Smooth muscle cell (in vitro differentiated cells): ENCODE results near the gene SBF1. TPM values are rescaled to one million over a fixed set of nuclear protein-coding genes. Genes with fewer than 3 reads are reported as not detected.

Experiments
- DNase-seq: peaks from one replicate; lab custom pipeline; 2025; ENCODE audit not compliant: unreplicated experiment; lab: John Stamatoyannopoulos, UW
- H2AFZ ChIP-seq: fragments of 200-600 bp; sonication (generic); 2 replicates; pipeline ENCODE4 v1.6.0; 2016; ENCODE audit warnings: antibody characterized with exemption, low read depth, mild to moderate bottlenecking
- H3F3A ChIP-seq: fragments of 200-600 bp; sonication (generic); 2 replicates; pipeline ENCODE4 v1.6.0; 2017; ENCODE audit warnings: antibody characterized with exemption, low read depth
- H3K27ac ChIP-seq: fragments of 200-600 bp; sonication (generic); 2 replicates; pipeline ENCODE4 v1.5.1; 2016; ENCODE audit warnings: low read depth, mild to moderate bottlenecking
- H3K27me3 ChIP-seq: fragments of 200-600 bp; sonication (generic); 2 replicates; pipeline ENCODE4 v1.6.1; 2016; ENCODE audit warnings: low read depth, mild to moderate bottlenecking
- H3K36me3 ChIP-seq: fragments of 200-600 bp; sonication (generic); 2 replicates; pipeline ENCODE4 v1.5.1; 2016; ENCODE audit warnings: low read depth
- H3K4me1 ChIP-seq: fragments of 200-600 bp; sonication (generic); 2 replicates; pipeline ENCODE4 v1.5.1; 2016; ENCODE audit warnings: low read depth
- H3K4me2 ChIP-seq: fragments of 200-600 bp; sonication (generic); 2 replicates; pipeline ENCODE4 v1.6.0; 2016; ENCODE audit warnings: mild to moderate bottlenecking
- H3K4me3 ChIP-seq: fragments of 200-600 bp; sonication (generic); 2 replicates; pipeline ENCODE4 v1.5.1; 2016; ENCODE audit warnings: mild to moderate bottlenecking
- H3K79me2 ChIP-seq: fragments of 200-600 bp; sonication (generic); 2 replicates; pipeline ENCODE4 v1.6.0; 2016; ENCODE audit warnings: low read depth, mild to moderate bottlenecking
- H3K9ac ChIP-seq: fragments of 200-600 bp; sonication (generic); 2 replicates; pipeline ENCODE4 v1.6.0; 2016; ENCODE audit warnings: low read depth
- H3K9me3 ChIP-seq: fragments of 200-600 bp; sonication (generic); replicated peaks from 2 replicates; pipeline ENCODE4 v1.5.1; 2016; ENCODE audit warnings: low read depth
- H4K20me1 ChIP-seq: fragments of 200-600 bp; sonication (generic); 2 replicates; pipeline ENCODE4 v1.6.0; 2016; ENCODE audit warnings: low read depth
- CTCF ChIP-seq: fragments of 200-600 bp; sonication (generic); IDR thresholded peaks from 2 replicates; pipeline ENCODE4 v1.5.1; 2017; ENCODE audit warnings: borderline replicate concordance, mild to moderate bottlenecking, antibody characterized with exemption; ENCODE audit not compliant: insufficient read depth, poor library complexity, severe bottlenecking
- whole genome bisulfite sequencing: methylation state at CpG from one replicate; pipeline ENCODE4 v1.1.7; 2016; ENCODE audit warnings: low lambda C conversion rate; 5-methylcytosine and 5-hydroxymethylcytosine counted together
- polyA plus RNA-seq: library from polyadenylated mRNA; unstranded; fragments of >200 nt; fragmentation: Nextera tagmentation; extraction: Ambion mirVana; gene quantifications from 2 replicates; pipeline ENCODE4 v1.2.1, GENCODE V29; 2016
- total RNA-seq: library from RNA; depleted of rRNA; stranded (reverse); fragments of >200 nt; gene quantifications from 2 replicates; pipeline ENCODE4 v1.2.3, GENCODE V29; 2014

The SBF1 gene
- total and polyA plus RNA-seq, 2 experiments from 2014 or later: 37.3 to 53.6 TPM

DNA sequence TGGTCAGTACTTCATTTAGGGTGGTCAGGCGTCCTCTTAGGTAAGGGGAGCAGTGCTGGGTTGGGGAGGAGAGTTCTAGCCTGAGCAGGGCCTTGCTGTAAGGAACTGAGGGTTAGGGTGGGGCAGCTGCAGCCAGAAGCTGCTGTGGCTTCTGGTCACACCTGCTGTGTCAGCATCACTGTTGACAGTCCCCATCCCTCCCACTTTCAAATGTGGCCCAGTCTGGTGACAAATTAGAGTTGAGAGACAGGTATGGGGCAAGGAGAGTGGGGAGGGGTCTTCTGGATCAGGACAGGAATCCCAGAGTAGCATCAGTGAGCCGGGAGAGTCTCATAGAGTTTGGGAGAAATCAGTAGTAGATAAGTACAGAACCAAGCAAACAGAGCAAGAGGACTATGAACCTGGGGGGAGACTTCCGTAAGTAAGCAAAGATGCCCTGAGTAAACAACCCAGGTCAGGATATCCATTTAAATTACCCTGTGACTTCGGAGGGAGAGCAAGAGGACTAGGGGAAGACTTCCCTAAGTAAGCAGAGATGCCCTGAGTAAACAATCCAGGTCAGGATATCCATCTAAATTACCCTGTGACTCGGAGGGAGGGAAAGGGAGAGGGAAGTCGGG is 78.0 kb downstream of the SBF1 start:
- Histone ChIP-seq H3K27me3 (no peaks in the 10 kb centered on the region), H2AFZ (no peak overlapping the region), H3F3A (no peaks in the 10 kb centered on the region), H3K9me3 (no peaks in the 10 kb centered on the region), H3K4me2 (no peak overlapping the region), H3K9ac (no peak overlapping the region), H3K36me3 (no peaks in the 10 kb centered on the region), H3K4me1 (no peaks in the 10 kb centered on the region), H3K27ac (no peak overlapping the region), H4K20me1 (peaks cover 64% of the 10 kb centered on the region), H3K4me3 (no peak overlapping the region), H3K79me2 (no peaks in the 10 kb centered on the region)
- WGBS: 47% methylated on average over 6 of the region's 6 CpGs
- DNase-seq: no peak
- no peak for TF ChIP-seq CTCF

Other genes starting within 250 kb of the SBF1 start
- 10.0 and 10.6 TPM in 2 replicates for gene TUBGCP6, start 230.0 kb downstream of the SBF1 start, total RNA-seq
- 22.7 and 26.0 TPM in 2 replicates for gene TUBGCP6, start 230.0 kb downstream of the SBF1 start, polyA plus RNA-seq
- 5.1 and 9.5 TPM in 2 replicates for gene HDAC10, start 223.8 kb downstream of the SBF1 start, total RNA-seq
- gene HDAC10, start 223.8 kb downstream of the SBF1 start, polyA plus RNA-seq: 12.8 and 15.7 TPM in 2 replicates
- gene MAPK12, start 213.4 kb downstream of the SBF1 start, total RNA-seq: 9.5 and 14.9 TPM in 2 replicates
- gene MAPK12, start 213.4 kb downstream of the SBF1 start, polyA plus RNA-seq: 26.2 and 27.8 TPM in 2 replicates
- 2.8 and 4.2 TPM in 2 replicates for gene MAPK11, start 204.7 kb downstream of the SBF1 start, total RNA-seq
- gene MAPK11, start 204.7 kb downstream of the SBF1 start, polyA plus RNA-seq: 0.65 and 1.4 TPM in 2 replicates
- gene PLXNB2, start 167.4 kb downstream of the SBF1 start, total RNA-seq: 183 and 195 TPM in 2 replicates
- 210 and 249 TPM in 2 replicates for gene PLXNB2, start 167.4 kb downstream of the SBF1 start, polyA plus RNA-seq
- 2.4 and 3.1 TPM in 2 replicates for gene DENND6B, start 148.0 kb downstream of the SBF1 start, total RNA-seq
- gene DENND6B, start 148.0 kb downstream of the SBF1 start, polyA plus RNA-seq: 7.8 and 10.1 TPM in 2 replicates
- gene PPP6R2, start 131.7 kb downstream of the SBF1 start, total RNA-seq: 24.6 and 30.7 TPM in 2 replicates
- 31.6 and 36.3 TPM in 2 replicates for gene PPP6R2, start 131.7 kb downstream of the SBF1 start, polyA plus RNA-seq
- 3.0 and 4.1 TPM in 2 replicates for gene ADM2, start 6.5 kb upstream of the SBF1 start, total RNA-seq
- 15.8 and 16.9 TPM in 2 replicates for gene ADM2, start 6.5 kb upstream of the SBF1 start, polyA plus RNA-seq
- 2.1 TPM in 1 of 2 replicates, not detected in the other for gene MIOX, start 11.8 kb upstream of the SBF1 start, total RNA-seq
- gene MIOX, start 11.8 kb upstream of the SBF1 start, polyA plus RNA-seq: 0.49 and 0.54 TPM in 2 replicates
- 53.5 and 56.3 TPM in 2 replicates for gene LMF2, start 32.7 kb upstream of the SBF1 start, total RNA-seq
- gene LMF2, start 32.7 kb upstream of the SBF1 start, polyA plus RNA-seq: 117 and 130 TPM in 2 replicates
- gene NCAPH2, start 33.2 kb upstream of the SBF1 start, total RNA-seq: 20.7 and 24.1 TPM in 2 replicates
- 42.0 and 45.7 TPM in 2 replicates for gene NCAPH2, start 33.2 kb upstream of the SBF1 start, polyA plus RNA-seq
- 1.5 and 3.2 TPM in 2 replicates for gene SCO2, start 50.6 kb upstream of the SBF1 start, total RNA-seq
- 17.6 and 22.6 TPM in 2 replicates for gene SCO2, start 50.6 kb upstream of the SBF1 start, polyA plus RNA-seq
- 85.8 and 87.4 TPM in 2 replicates for gene TYMP, start 55.0 kb upstream of the SBF1 start, total RNA-seq
- gene TYMP, start 55.0 kb upstream of the SBF1 start, polyA plus RNA-seq: 263 and 287 TPM in 2 replicates
- gene KLHDC7B, start 70.9 kb upstream of the SBF1 start, total RNA-seq: 0.31 and 1.1 TPM in 2 replicates
- gene KLHDC7B, start 70.9 kb upstream of the SBF1 start, polyA plus RNA-seq: 1.5 and 2.2 TPM in 2 replicates
- not detected in 2 replicates for gene SYCE3, start 87.9 kb upstream of the SBF1 start, total RNA-seq
- gene SYCE3, start 87.9 kb upstream of the SBF1 start, polyA plus RNA-seq: not detected in 2 replicates
- gene CPT1B, start 103.4 kb upstream of the SBF1 start, total RNA-seq: 13.1 and 19.3 TPM in 2 replicates
- gene CPT1B, start 103.4 kb upstream of the SBF1 start, polyA plus RNA-seq: 20.7 and 38.3 TPM in 2 replicates
- 33.6 and 35.2 TPM in 2 replicates for gene CHKB, start 107.8 kb upstream of the SBF1 start, total RNA-seq
- 62.8 and 64.8 TPM in 2 replicates for gene CHKB, start 107.8 kb upstream of the SBF1 start, polyA plus RNA-seq
- 0.63 TPM in 2 replicates for gene MAPK8IP2, start 125.8 kb upstream of the SBF1 start, total RNA-seq
- 1.2 and 1.5 TPM in 2 replicates for gene MAPK8IP2, start 125.8 kb upstream of the SBF1 start, polyA plus RNA-seq
- gene ARSA, start 153.1 kb upstream of the SBF1 start, total RNA-seq: 16.6 and 19.9 TPM in 2 replicates
- gene ARSA, start 153.1 kb upstream of the SBF1 start, polyA plus RNA-seq: 16.6 and 17.7 TPM in 2 replicates
- 1.3 and 2.0 TPM in 2 replicates for gene SHANK3, start 197.8 kb upstream of the SBF1 start, total RNA-seq
- 1.6 and 1.9 TPM in 2 replicates for gene SHANK3, start 197.8 kb upstream of the SBF1 start, polyA plus RNA-seq